Stimulated activated CD8-positive, alpha-beta memory T cell treated with anti-CD3 and anti-CD28 coated beads, Interleukin-15, amount 100 ng/mL, for 4 hours (primary cell): ENCODE data around the gene CCDC102A.

Experiments
- DNase-seq, 2 donors: peaks; one replicate each; pipeline ENCODE4 v3.0.0-alpha.2; 2020; ENCODE audit warnings: low read depth in 2 of 2

The CCDC102A gene

GRCh38 chr16:57462209-57462977 is 74.0 kb downstream of the CCDC102A start, which contains the start of gene POLR2C:
Gene POLR2C (plus strand): TSS chr16:57462679. CDS start chr16:57462725, 46 bp downstream.
- DNase-seq = peak; percentile 78 to 80
